Middle frontal gyrus (tissue), 1 donor: Measurements from ENCODE around the gene FAM131C.
"Not testable (repeated sequence)": the region's sequence is repeated elsewhere in the genome, so short reads cannot be mapped to it uniquely, and the experiment has no call there.

Source experiments
- DNase-seq: peaks from one replicate; pipeline ENCODE4 v3.0.0-alpha.2; 2015; ENCODE audit warnings: low spot score; ENCODE audit errors: extremely low spot score

The FAM131C gene

DNA sequence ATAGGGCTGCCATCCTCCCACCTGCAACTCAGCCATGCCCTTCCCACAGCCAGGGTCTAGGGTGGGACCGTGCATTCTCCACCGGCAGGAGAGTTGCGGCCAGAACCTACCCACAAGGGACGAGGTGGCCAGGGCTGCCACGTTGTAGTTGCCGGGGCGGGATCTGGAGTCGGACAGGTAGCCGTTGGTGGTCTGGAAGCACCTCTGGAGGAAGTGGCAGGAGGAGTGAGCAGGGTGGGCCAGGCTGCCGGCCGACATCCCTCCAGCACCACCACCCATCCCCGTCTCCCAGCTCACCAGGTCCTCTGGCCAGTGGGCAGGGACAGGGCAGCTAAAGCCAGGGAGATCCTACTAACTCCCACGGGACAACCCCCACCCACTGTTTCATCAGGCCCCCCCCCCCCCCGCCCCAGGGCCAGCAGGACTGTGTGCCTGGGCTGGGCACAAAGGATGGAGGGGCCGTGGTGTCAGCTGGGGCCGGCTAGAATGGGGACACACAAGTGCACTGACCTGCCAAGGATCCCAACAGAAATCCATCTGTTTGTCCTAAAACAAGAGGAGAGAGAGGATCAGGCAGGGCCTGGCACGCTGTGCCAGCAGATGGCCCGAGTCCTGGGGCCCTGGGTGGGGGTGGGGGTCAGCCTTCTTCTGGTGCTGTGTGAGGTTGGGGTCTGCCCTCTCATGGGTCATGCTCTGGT is 11.3 kb downstream of the FAM131C start:
- not testable (repeated sequence) for DNase-seq

GRCh38 chr1:16061266-16061665 is 12.2 kb downstream of the FAM131C start:
- no peak for DNase-seq

DNA sequence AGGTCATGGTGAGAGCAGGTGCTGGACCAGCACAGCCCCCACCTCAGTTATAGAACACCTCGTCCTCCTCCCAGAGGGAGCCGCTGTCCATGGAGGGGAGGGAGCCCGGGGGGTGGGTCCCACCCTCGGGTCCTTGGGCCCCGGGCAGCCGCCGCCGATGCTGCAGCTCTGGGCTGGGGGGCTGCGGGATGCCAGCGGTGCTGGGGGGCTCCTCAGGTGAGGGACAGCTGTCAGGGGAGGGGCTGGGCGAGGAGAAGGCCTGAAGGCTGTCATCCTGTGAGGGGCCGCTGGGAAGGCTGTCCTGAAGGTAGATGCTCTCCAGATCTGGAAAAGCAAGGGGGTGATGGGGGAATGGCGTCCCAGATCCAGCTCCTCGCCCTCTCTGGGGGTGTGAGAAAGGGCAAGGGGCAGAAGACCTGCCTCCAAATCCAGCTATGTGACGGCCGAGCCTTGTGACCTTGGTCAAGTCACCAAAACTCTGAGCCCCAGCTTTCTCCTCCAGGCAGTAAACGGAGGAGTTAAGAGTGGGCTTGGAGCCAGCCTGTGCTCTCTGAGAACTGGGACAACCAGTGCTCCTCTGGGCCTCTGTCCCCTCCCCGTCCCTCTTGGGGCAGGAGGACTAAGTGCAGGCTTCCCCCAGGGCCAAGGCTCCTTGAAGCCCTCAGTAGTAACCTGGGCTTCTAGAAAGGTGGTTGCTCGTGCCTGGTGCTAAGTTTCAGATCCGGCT is 14.9 kb downstream of the FAM131C start:
- not testable (repeated sequence) for DNase-seq

DNA sequence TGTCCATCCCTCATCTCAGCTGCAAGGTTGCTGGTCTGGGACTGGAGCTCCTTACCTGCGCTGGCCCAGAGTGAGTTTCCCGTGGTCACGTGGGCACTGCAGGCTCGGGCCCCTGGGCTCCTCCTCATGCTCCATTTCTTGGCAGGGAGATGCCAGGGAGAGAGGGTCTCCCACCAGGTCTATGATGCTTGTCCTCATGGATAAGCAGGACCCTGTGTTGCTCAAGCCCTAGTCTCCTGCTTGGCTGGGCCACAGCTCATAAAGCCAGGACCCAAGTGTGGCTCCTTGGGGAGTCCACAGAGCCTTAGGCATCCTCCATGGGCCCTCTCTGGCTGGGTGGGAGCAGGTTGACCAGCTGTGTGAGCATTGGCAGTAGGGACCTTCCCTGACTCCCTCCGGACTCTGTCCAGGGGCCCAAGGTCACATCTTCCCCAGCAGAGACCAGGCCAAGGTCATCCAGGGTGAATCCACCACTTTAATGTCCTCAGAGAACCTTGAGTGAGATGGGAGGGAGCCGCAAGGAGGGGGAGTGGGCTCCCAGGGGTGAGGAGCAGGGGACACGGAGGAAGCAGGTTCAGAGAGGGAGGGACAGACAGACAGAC is 16.0 kb downstream of the FAM131C start:
- not testable (repeated sequence) for DNase-seq

- DNase-seq: not testable (repeated sequence)
Observed at GRCh38 chr1:16056521-16056912, 16.9 kb downstream of the FAM131C start.

DNA sequence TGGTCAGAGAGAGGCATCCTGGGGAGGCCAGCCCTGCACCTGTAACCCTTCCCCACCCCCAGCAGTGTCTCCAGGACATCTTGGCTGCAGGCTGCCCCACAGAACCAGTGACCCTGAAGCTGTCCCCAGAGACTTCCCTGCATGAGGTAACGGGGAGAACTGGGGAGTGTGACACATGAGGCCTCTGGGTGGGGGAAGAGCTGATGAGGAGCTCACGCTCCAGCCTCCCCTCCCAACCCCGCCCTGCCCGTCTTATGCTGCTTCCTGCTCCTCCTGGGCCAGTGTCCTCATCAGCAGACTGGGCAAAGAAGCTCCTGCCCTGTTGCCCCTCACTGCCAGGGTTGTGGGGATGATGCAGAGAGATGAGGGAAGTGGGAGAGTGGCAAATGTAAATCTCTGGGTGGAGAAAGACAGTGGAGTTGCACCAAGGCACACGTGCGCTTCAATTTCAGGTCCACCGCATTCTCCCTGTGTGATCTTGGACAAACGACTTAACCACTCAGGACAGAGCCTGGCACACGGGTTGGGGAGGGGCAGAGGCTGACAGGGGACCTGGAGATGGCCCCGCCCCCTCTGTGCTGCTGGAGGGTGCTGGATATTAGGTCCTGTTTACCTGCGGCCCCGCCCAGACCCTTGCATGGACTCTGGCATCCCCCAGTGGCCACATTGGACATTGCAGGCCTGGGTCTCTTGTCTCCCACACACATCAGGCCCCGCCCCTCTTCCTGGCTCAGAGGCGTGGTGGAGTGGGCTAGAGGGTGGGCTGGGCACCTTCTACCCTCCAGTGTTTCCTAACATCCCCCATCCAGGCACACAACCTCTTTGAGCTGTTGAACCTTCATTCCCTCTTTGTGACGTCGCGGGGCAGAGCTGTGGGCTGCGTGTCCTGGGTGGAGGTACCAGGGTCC is 17.6 kb downstream of the FAM131C start:
- peak; percentile 43 for DNase-seq

DNA sequence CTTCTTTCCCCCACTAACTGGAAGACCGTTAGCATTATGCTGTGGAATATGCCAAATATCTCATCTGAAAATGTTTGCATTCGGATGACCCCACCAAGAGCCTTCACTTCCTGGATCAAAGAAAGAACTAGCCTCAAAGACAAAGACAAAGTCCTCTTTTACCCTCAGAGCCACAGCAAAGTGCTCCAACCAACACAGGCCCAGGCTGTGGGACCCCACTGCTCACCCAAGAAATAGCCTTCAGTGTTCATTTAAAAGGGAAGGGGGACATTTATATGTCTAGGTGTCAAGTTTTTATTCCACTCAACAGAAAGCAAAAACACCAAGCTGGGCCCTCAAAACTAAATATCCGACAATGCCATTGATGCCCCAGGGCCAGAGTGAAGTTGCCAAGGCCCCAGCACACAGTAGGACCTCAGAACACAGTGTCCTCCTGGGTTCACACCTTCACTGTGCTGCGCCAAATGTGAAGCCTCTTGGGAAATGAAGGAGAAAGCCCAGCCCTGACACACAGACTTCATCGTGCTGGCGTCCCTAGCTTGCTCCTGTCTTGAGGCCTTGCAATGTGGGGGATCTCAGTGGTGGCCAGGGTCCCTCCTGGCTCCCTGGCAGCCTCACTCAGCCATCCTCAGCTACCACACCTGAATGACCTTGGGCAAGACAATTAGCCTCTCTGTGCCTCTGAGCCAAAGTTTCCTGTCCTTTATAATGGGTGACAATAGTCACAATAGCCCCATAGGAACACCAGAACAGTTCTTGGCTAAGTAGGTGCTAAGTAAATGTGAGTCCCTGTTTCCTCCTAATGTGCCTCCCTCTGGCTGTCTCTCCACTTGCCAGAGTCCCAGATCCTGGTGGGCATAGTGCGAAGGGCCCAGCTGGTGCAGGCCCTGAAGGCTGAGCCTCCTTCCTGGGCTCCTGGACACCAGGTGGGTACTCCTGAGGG is 18.6 kb downstream of the FAM131C start:
- DNase-seq: no peak

GRCh38 chr1:16053781-16054502 is 19.5 kb downstream of the FAM131C start:
- no peak for DNase-seq

- DNase-seq: not testable (repeated sequence)
Observed at GRCh38 chr1:16051949-16052348, 21.5 kb downstream of the FAM131C start.

DNA sequence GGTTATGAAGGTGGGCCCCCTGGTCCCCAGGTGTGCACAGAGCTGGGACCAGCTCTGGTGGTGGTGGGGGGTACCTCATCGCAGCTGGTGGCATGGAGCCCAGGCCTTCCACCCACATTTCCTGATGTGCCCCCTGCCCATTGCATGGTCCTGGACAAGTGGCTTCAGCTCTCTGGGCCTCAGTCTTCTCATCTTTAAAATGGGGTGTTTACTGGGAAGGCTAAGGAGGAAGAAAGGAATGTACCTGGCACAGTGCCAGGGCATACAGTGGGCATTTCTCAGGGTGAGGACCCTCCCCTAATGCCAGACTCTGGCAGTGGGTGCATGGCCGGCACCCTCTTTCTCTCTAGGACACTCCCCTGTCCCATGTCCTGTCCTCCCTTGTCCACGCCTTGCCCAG is 22.4 kb downstream of the FAM131C start:
- DNase-seq: no peak

GRCh38 chr1:16050328-16050727 is 23.1 kb downstream of the FAM131C start:
- DNase-seq: no peak

DNA sequence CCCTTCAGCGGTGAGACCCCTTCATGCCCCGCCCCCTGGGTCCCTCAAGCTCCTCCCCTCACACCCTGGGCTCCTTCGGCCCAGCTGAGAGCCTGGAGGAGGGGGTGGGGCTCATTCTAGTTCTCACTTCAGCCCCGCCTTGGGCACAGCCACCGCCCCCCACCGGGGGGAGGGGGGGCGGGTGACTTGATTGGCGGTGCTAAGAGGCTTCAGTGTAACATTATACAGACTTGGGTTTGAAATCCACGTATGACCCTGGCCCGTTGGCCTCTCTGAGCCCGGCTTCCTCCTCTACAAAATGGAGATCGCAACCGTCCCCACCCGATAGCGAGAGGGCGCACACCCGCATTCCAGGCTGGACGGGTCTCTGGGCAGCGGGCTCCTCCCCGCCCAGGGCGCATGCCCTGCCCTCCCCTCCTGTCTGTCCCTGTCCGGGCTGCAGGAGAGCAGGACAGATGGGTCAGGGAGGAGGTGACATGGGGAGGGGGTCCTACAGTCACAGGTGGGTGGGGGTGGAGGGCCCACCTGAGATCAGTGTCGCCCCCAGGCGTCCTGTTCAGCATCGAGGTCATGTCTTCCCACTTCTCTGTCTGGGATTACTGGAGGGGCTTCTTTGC is 24.8 kb downstream of the FAM131C start:
- no peak for DNase-seq

DNA sequence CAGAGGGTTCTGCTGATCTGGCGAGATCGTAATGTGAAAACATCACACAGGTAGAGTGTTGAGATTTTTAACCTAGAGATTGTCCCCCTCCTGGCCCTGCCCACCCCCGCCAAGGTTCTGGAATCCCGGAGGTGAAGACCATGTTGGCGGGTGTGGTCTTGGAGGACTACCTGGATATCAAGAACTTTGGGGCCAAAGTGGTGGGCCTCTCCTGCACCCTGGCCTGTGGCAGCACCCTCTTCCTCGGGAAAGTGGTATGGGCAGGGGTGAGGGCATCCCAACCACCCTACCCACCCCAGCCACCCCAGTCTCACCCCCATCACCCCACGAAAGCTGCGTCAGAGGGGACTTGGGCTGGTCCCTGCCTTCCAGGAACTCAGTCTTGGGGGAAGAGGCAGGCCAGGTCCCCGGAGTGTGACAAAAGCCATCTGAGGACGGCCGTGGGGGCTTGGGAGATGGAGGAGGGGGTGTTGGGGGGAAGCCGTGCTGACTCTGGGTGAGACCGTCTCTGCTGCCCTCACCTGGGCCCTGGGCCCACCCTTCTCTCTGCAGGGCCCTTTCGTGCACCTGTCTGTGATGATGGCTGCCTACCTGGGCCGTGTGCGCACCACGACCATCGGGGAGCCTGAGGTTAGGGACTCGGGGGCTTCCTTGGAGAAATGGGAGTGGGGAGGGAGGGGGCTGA is 25.5 kb downstream of the FAM131C start:
- DNase-seq: no peak

- no peak for DNase-seq
Observed at GRCh38 chr1:16046842-16047241, 26.6 kb downstream of the FAM131C start.

DNA sequence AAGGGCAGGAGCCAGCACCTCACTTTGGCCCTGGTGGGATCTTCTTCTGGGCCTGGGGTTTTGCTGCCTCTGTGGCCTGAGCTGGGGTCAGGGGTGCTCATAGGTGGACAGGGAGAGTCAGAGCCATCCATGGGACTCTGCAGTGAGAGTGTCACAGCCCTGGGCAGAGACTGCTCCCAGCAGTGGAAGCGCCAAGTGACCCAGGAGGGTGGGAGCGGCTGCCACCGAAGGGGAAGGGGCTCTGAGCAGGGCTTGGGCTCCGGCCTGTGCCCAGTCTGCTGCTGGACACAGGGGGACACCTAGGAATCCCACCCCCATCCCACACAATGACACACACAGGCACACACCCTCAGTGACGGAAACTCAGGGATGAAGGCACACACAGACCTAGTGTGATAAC is 29.5 kb downstream of the FAM131C start:
- no peak for DNase-seq

- DNase-seq: no peak
Observed at GRCh38 chr1:16043521-16043920, 29.9 kb downstream of the FAM131C start, which contains the start of gene CLCNKB. Gene CLCNKB (plus strand): TSS chr1:16043782. CDS start chr1:16044493, 711 bp downstream.

- DNase-seq: not testable (repeated sequence)
Observed at GRCh38 chr1:16042654-16043053, 30.8 kb downstream of the FAM131C start.

- no peak for DNase-seq
Observed at GRCh38 chr1:16042096-16042495, 31.4 kb downstream of the FAM131C start.

- no peak for DNase-seq
Observed at GRCh38 chr1:16041200-16041599, 32.3 kb downstream of the FAM131C start.
